Activated CD8-positive, alpha-beta memory T cell treated with anti-CD3 and anti-CD28 coated beads, Interleukin-2, amount 50 U/mL, for 24 hours (primary cell): ENCODE data around the gene OLIG1.

ENCODE experiments used
- DNase-seq: peaks from one replicate; pipeline ENCODE4 v3.0.0-alpha.2; 2020; ENCODE audit errors: extremely low read depth

Gene OLIG1

DNA sequence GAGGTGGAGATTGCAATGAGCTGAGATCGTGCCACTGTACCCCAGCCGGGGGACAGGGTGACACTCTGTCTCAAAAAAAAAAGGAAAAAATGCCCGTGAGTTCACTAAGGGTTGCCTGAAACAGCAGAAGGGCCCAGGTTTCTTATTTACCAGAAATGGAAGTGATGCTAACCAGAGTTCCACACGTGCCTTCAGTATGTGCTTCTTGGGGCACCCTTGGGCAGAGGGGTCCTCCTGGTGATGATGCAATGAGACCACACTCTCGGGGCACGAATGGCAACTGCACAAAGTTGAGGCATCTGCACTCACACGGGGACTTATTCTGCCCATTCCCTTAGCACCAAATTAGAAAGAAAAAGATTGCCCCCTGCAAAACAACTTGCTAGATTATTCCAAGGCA is 29.2 kb downstream of the OLIG1 start:
- no peak for DNase-seq

DNA sequence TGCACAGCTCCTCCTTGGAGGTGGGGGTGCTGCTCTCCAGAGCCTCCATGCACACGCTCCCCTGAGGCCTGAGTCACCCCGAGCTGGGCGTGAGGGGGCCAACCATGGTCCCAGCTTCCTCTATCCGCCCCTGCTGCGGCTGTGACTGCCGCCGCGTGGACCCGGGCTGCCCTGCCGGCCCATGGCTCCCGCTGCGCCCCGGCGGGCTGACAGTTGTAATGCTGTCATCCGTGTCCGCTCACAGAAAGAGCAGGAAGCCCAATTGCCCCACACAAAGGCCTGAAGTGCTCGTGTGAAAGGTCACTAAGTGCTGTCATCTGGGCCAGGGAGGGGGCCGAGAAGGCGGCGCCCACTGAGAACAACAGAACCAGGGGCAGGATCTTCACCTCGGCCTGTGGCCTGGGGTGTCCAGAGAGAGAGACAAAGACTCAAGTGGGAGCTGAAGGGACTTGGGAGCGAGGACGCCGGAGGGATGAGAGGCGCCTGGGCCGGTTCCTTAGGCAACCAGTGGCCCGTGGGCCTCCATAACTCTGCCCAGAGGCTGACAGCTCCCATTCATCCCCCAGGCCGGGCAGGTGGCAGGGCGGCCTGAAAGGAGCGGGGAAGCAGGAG is 31.5 kb downstream of the OLIG1 start:
- no peak for DNase-seq

DNA sequence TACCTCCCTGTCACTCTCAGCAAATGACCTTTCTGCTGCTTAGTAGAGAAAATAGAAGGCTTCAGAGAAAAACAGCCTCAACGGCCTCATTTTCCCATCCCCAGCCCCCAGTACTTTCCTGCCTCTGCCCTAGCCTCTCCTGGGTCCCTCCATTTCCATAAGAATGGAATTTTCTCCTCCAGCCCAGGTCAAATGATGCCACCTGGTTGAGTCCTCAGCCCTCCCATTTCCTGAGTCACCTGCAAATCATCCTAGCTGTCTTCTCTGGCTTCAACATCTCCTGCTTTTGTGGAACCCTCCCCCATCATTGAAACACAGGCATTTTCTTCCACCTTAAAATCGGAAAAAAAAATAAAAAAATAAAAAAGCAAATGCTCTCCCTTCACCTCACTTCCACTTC is 35.1 kb downstream of the OLIG1 start:
- no peak for DNase-seq

DNA sequence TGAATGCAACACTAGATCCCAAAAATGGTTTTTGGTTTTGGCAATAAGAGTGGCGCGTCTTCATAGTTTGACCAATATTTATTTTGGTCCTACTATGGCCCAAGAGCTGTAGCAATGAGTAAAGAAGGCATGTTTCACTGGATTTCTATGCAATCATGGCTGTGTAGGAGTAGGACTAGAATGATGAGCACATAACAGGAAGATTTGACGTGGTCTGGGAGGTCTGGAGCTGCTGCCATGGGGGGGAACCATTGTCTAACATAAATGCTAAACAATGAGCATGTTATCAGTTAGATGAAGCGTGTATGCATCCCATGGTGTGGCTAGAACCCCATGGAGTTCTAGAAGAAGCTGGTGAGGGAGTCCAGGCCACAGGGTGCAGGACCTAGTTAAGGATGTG is 38.3 kb downstream of the OLIG1 start:
- no peak for DNase-seq

DNA sequence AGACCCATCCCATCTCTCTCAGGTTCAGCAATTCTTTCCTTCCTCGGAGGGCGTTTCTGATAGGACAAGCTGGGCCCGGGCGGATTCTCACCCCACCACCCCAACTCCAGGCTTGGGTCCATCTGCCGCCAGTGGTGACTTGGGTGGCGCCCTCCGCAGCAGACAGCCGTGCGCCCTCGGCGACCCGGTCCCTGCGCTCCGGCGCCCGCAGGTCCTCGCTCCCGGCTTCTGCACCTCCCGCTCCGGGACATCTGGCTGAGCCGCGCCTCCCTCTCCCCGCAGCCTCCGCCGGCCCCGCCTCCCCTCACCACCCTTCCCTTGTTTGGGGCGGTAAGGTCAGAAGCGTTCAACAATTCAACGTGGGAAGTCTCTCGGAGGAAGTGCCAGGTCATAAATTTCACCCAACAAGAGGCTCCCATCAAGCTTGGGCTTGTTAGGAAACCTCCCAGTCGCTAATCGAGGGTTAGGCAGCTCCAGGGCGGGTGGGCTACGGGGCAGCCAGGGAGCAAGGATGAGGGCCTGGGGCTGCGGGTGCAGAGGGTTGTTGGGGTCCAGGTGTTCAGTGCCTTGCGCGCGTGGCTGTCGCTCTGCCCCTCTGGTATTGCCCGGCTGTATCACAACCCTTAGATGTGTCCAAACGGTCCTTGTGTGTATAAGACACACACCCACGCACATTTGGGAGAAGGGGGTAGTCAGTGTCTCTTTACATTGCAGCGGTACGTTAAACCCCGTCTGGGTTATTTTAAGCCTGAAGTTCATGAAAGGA is 39.8 kb downstream of the OLIG1 start:
- DNase-seq, result no peak

DNA sequence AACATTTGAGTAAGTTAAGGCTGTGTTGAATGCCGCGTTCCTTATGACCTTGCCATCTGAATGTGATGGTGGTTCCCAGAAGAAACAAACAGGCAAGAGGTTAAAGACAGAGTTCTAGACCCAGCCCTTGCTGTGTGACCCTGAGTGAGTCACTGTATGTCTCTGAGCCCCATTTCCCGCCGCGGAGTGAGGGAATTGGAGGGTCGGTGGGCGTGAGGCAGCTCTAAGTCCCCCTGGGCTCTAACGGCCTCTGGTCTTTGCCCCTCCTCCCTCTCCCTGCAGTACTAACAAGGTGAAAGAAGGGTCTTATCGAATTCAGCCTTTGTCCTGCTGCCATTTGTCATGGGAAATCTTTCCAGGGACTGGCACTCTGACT is 40.4 kb downstream of the OLIG1 start:
- DNase-seq, result no peak

DNA sequence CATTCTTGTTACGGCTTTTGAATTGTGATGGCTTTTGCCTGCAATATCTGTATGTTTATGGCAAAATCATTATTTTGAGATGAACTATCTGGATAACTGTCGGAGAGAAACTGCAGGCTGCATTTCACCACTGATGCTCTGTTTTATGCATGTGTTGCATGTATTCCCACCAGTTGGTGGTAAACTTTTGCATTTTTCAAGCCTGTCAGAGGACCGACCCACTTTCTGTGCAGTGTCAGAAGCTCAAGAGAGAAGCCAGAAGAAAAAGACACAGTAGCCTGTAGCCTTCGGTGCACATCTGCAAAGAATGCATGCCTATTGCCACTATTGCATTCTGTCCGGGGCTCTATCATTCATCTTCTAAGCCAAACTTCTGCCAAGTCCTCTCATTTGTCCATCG is 41.6 kb downstream of the OLIG1 start:
- no peak for DNase-seq

DNA sequence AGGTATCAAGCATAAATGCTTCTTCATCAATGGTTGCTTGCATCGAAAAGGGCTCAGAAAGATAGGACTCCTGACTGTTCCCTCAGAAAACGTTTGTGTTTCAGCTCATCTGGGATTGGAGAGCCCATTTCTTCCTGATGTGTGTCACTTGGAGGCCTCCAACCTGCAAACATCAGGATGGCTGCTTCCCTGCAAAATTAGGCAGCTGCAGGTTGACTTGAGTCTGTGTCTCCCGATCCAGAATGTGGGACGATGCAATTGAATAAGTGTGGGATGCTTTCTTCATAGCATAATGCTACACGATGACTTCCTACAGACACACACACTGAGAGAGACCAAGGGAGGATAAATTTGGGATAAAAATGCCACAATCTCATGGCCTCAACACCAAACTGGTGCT is 42.2 kb downstream of the OLIG1 start:
- DNase-seq, result no peak

DNA sequence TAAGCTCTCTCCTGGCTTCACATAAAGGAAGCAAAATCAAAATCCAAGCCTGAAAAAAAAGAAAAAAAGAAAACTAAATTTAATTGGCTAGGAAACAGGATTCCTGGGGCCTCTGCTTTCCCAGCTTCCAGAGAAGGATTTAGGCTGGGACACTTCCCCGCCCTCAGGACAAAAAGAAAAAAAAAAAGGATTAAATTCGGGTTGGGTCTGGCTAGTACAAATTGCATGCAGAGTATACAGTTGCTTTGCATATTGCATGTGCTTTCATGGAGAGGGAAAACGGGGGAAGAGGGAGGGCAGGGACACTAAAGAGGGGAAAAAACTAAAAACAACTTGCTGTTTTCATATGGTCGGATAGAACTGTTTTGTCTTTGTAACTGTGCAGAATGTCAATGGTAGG is 42.7 kb downstream of the OLIG1 start:
- no peak for DNase-seq

DNA sequence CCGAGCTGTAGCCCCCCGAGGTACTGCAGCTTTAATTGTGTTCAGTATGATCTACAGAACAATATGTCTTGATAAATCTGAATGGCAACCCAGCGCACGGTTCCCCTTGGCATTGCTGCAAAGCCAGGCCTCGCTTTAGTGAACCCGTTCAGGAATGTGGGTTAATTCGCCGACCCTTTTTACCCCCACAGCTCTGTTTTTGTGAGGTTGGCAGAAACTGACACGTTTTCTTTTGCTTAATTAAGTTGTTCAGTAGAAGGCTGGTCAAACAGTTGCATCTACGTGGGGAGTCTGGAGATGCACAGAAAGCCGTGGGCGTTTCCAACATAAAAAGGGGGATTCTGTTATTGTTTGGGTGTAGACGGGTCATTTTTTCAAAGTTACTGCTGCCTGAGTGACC is 43.2 kb downstream of the OLIG1 start:
- DNase-seq, result no peak

DNA sequence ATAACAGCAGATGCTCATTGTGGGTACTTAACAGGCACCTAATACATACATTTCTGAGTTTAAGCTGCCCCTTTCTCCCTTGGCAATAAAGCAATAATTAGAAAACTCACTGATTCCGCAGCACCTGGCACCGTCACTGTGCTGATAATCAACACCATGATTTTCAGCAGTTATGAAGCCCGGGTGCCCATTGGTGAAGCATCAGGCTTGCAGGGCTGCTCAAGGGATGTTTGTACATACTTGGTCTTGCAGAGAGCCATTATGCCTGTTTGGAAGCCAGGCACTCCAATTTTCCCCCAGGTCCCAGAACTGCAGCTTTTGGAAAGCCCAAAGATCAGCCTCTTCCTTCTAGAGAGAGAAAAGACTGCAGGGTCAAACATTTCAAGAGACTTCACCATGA is 44.3 kb downstream of the OLIG1 start:
- DNase-seq, result no peak

DNA sequence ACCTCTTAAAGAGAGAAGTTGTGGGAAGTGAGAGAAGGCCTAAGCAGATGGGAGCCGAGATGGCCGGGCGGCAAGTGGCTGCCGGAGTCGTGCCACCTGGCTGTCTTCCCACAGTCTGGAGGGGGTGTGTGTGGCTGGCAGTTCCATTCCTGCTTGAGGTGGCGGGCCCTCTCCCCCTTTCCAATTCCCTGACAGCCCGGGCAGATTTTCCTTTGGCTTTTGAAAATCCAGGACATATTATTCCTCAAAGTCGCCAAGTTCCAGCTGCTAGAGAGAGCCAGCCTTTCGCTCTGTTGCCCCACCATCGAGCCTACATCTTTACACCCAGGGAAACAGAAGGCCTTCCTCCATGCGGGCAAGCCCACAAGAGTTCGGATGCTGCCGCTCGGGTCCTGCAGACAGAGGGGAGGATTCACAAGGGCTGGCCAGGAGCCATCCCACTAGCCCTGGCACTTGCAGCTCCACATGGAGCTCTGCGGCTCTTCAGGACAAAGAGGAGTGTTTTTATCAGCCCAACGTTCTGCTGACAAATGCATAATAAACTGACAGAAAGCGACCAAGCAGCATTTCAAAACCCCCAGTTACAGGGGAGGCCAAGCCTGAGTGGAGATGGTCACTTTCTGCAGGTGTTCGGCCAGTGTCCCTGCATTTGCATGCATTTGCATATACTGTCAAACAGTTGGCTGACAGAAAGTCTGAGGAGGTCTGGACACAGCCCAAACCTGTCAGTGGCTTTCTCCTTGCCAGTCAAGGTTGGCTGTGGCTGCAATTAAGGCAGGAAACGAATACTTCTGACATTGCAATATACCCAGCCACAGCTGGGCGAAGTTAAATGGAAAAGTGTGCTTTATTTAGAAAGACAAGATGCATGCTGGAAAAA is 45.9 kb downstream of the OLIG1 start:
- DNase-seq, result no peak

DNA sequence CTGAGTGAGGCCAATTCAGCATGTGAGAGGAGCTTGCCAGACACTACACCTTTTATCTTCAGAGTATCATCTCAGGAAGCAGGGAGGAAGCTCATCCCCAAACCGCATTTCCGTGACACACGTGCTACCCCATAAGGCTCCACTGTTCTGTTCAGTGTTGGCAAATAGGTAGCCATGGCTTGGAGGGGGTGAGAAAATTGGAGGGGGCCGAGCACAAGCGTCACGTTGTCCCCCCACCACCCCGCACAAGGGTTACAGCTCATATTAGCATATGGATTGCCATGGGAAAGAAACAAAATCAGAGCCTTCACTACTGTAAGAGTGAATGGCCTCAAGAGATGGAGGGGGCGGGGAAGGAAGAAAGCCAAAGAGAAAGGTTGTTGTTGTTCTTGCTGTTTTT is 46.7 kb downstream of the OLIG1 start:
- DNase-seq, result no peak

DNA sequence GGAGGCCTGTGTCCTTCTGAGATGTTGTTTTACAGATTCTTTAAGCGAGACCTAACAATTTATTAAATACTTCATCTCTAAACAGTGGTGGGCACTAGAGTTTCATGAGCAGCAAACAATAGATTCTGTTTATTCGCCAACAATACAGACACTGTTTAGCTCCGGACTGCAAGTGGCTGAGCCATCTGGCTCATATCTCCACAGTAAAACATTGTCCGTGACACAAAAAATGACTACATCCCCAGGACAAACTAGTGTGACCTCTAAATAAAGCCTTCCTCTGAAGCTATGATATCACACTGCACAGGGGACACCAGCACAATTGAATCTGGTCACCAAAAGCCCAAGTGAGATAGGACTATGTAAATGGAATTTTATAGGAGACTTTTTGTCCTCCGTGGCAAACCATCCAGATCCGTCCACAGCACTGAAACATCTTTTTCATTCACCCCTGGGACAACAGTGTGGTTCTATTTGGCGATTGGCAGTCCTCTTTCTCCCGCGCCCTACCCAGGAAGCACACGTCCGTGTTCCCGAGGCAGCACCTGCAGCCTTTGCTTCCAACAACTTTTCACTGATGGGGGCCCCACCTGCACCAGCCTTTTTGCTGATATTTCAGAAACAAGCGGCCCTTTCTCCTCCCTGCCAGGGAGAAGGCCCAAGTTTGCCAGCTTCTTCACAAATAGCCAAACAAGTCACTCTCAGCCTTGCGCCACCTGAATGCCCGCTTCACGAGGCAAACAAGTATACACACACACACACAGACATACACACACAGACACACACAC is 47.4 kb downstream of the OLIG1 start:
- no peak for DNase-seq
